SK-N-SH treated with all-trans-retinoic acid at 6 μM for 48 hours (cell line): ENCODE results near the gene MS4A18.
A peak's percentile ranks its signal among the peaks of the same experiment; 100 is the strongest.
"Not testable (repeated sequence)": the region's sequence is repeated elsewhere in the genome, so short reads cannot be mapped to it uniquely, and the experiment has no call there.

Experiments
- ATAC-seq: fragments of 200-7000 bp; cut with Tn5 transposase; 3 replicates; pipeline ENCODE4 v1.9.1; 2020; ENCODE audit warnings: mild to moderate bottlenecking, moderate library complexity
- ARNTL ChIP-seq: fragments of 450-650 bp; formaldehyde crosslinking; IDR thresholded peaks from 2 replicates; pipeline ENCODE4 v1.5.0; 2020; ENCODE audit warnings: low read depth, mild to moderate bottlenecking, moderate library complexity, borderline replicate concordance
- CREB5 ChIP-seq: fragments of 250-450 bp; sonication (Bioruptor Pico); IDR thresholded peaks from 2 replicates; pipeline ENCODE4 v1.5.1; 2020; ENCODE audit warnings: low read depth, mild to moderate bottlenecking, moderate library complexity
- CSRNP3 ChIP-seq: fragments of 250-450 bp; sonication (Bioruptor Pico); IDR thresholded peaks from 2 replicates; pipeline ENCODE4 v1.5.1; 2021; ENCODE audit warnings: mild to moderate bottlenecking, moderate library complexity
- GLIS3 ChIP-seq: fragments of 250-450 bp; sonication (Bioruptor Pico); IDR thresholded peaks from 2 replicates; pipeline ENCODE4 v1.5.0; 2020; ENCODE audit warnings: mild to moderate bottlenecking, moderate library complexity
- ISL1 ChIP-seq: fragments of 250-450 bp; sonication (Bioruptor Pico); IDR thresholded peaks from 2 replicates; pipeline ENCODE4 v2.1.2; 2022; ENCODE audit warnings: mild to moderate bottlenecking, moderate library complexity
- PATZ1 ChIP-seq: fragments of 250-450 bp; sonication (Bioruptor Pico); IDR thresholded peaks from 2 replicates; pipeline ENCODE4 v1.8.0; 2020; ENCODE audit warnings: mild to moderate bottlenecking, moderate library complexity, borderline replicate concordance
- POU6F1 ChIP-seq: fragments of 250-450 bp; sonication (Bioruptor Pico); IDR thresholded peaks from 2 replicates; pipeline ENCODE4 v1.8.0; 2021; ENCODE audit warnings: low read depth, mild to moderate bottlenecking, moderate library complexity, borderline replicate concordance
- PPARA ChIP-seq: fragments of 250-450 bp; sonication (Bioruptor Pico); IDR thresholded peaks from 2 replicates; pipeline ENCODE4 v1.5.0; 2020; ENCODE audit warnings: mild to moderate bottlenecking, borderline replicate concordance
- TCF4 ChIP-seq: fragments of 250-450 bp; sonication (Bioruptor Pico); IDR thresholded peaks from 2 replicates; pipeline ENCODE4 v1.8.0; 2021; ENCODE audit warnings: mild to moderate bottlenecking, moderate library complexity, borderline replicate concordance
- TSHZ2 ChIP-seq: fragments of 250-450 bp; sonication (Bioruptor Pico); IDR thresholded peaks from 2 replicates; pipeline ENCODE4 v1.5.0; 2020; ENCODE audit warnings: mild to moderate bottlenecking, moderate library complexity
- ZC3H10 ChIP-seq: fragments of 250-450 bp; sonication (Bioruptor Pico); IDR thresholded peaks from 2 replicates; pipeline ENCODE4 v1.5.1; 2021; ENCODE audit warnings: mild to moderate bottlenecking, moderate library complexity

MS4A18 gene

GRCh38 chr11:60756307-60757032, 31.9 kb downstream of the MS4A18 start, which contains the start of gene MS4A15:
MS4A15 (plus strand) TSS chr11:60756867; CDS start chr11:60763734, 6,867 bp downstream.
- peak; percentile 58 for ATAC-seq
- no peak for TF ChIP-seq TCF4 (CRISPR knock-in tag)
- TF ChIP-seq GLIS3: no peak
- TF ChIP-seq CREB5: no peak
- no peak for TF ChIP-seq ISL1 (CRISPR knock-in tag)
- TF ChIP-seq PATZ1 (CRISPR knock-in tag): no peak
- no peak for TF ChIP-seq ARNTL (CRISPR knock-in tag)
- TF ChIP-seq ZC3H10 (CRISPR knock-in tag): no peak
- TF ChIP-seq POU6F1 (CRISPR knock-in tag): no peak

GRCh38 chr11:60757231-60757800, 32.8 kb downstream of the MS4A18 start:
- no peak for ATAC-seq
- TF ChIP-seq TSHZ2 (CRISPR knock-in tag) (no peak), PPARA (no peak), CSRNP3 (CRISPR knock-in tag) (no peak), TCF4 (CRISPR knock-in tag) (no peak)

- ATAC-seq: not testable (repeated sequence)
Observed at GRCh38 chr11:60758671-60759070, 34.2 kb downstream of the MS4A18 start.

GRCh38 chr11:60759438-60760225, 35.1 kb downstream of the MS4A18 start:
- not testable (repeated sequence) for ATAC-seq

GRCh38 chr11:60761436-60762190, 37.1 kb downstream of the MS4A18 start:
- no peak for ATAC-seq
- TF ChIP-seq ZC3H10 (CRISPR knock-in tag): no peak
- no peak for TF ChIP-seq ISL1 (CRISPR knock-in tag)
